H1 (cell line): Measurements from ENCODE around the gene STAG2. TPM values are rescaled to one million over a fixed set of nuclear protein-coding genes. Genes with fewer than 3 reads are reported as not detected.

Experiments
- CTCF ChIA-PET: fragments of 300-600 bp; sonication (Branson Sonifier 250); formaldehyde crosslinking; loops from one replicate; lab custom pipeline; 2021; ENCODE audit not compliant: partially characterized antibody; lab: Charles Lee
- POLR2A ChIA-PET: fragments of 300-600 bp; sonication (Branson Sonifier 250); formaldehyde crosslinking; loops from one replicate; lab custom pipeline; 2021; ENCODE audit warnings: inconsistent platforms; ENCODE audit not compliant: partially characterized antibody; lab: Charles Lee
- DNase-seq, 2 experiments: peaks; one replicate each; pipeline versions ENCODE4 v3.0.0 to v3.0.0-alpha.2; 2010 to 2022; ENCODE audit warnings: low spot score in 2 of 2, low read depth in 1 of 2, mixed read lengths in 1 of 2
- FAIRE-seq: peaks from 2 replicates; lab custom pipeline; 2011; peaks lifted over from hg19 to GRCh38; lab: Jason Lieb, UNC
- H2AFZ ChIP-seq: 2 replicates; pipeline ENCODE4 v1.8.1; 2012; ENCODE audit warnings: low read length, inconsistent platforms
- H2AK5ac ChIP-seq: 2 replicates; pipeline ENCODE4 v1.6.1; 2013; ENCODE audit warnings: low read depth, low read length
- H2BK120ac ChIP-seq: replicated peaks from 2 replicates; pipeline ENCODE3; 2013; ENCODE audit warnings: low read depth, low read length, inconsistent platforms
- H2BK12ac ChIP-seq: 2 replicates; pipeline ENCODE4 v1.6.1; 2013; ENCODE audit warnings: low read depth, low read length
- H2BK15ac ChIP-seq: 2 replicates; pipeline ENCODE4 v1.6.1; 2013; ENCODE audit warnings: low read length
- H2BK20ac ChIP-seq: 2 replicates; pipeline ENCODE4 v1.6.1; 2013; ENCODE audit warnings: low read length
- H2BK5ac ChIP-seq: 2 replicates; pipeline ENCODE4 v1.6.1; 2013; ENCODE audit warnings: low read depth, low read length
- H3K14ac ChIP-seq: 2 replicates; pipeline ENCODE4 v1.6.1; 2013; ENCODE audit warnings: inconsistent platforms; ENCODE audit not compliant: insufficient read length
- H3K18ac ChIP-seq: 2 replicates; pipeline ENCODE4 v1.6.1; 2013; ENCODE audit warnings: low read length; ENCODE audit errors: extremely low read depth
- H3K23ac ChIP-seq: 2 replicates; pipeline ENCODE4 v1.6.1; 2013; ENCODE audit warnings: inconsistent platforms; ENCODE audit not compliant: insufficient read length
- H3K23me2 ChIP-seq: 2 replicates; pipeline ENCODE4 v1.6.1; 2013; ENCODE audit warnings: low read depth, low read length
- H3K27ac ChIP-seq: 2 replicates; pipeline ENCODE4 v1.6.1; 2011; ENCODE audit warnings: low read depth, low read length, inconsistent platforms
- H3K27me3 ChIP-seq, 4 experiments: replicated peaks in 1 of 4; 1 replicate in 1 of 4; 2 replicates in 3 of 4; pipeline versions ENCODE4 v1.6.1 to v1.8.1; 2011 to 2013; ENCODE audit warnings: low read length in 3 of 4, mild to moderate bottlenecking in 3 of 4, inconsistent platforms in 2 of 4, mixed read lengths in 2 of 4, moderate library complexity in 1 of 4; ENCODE audit not compliant: control insufficient read depth in 3 of 4, insufficient read depth in 3 of 4; ENCODE audit errors: extremely low read depth in 1 of 4
- H3K36me3 ChIP-seq, 4 experiments: 2 replicates each; pipeline versions ENCODE4 v1.6.1 to v1.8.1; 2011 to 2013; ENCODE audit warnings: mild to moderate bottlenecking in 4 of 4, low read length in 3 of 4, moderate library complexity in 2 of 4, control low read depth in 1 of 4, inconsistent platforms in 1 of 4; ENCODE audit not compliant: insufficient read depth in 4 of 4, control insufficient read depth in 2 of 4
- H3K4ac ChIP-seq: replicated peaks from 2 replicates; pipeline ENCODE3; 2013; ENCODE audit warnings: low read length, low read depth, mixed read lengths, inconsistent platforms; ENCODE audit not compliant: insufficient read length
- H3K4me1 ChIP-seq, 4 experiments: replicated peaks in 1 of 4; 1 replicate in 1 of 4; 2 replicates in 3 of 4; pipeline versions ENCODE4 v1.6.1 to v1.8.1; 2011 to 2013; ENCODE audit warnings: low read length in 3 of 4, inconsistent platforms in 2 of 4, mixed read lengths in 1 of 4; ENCODE audit not compliant: insufficient read depth in 4 of 4, control insufficient read depth in 3 of 4
- H3K4me2 ChIP-seq, 2 experiments: 2 replicates each; pipeline versions ENCODE4 v1.6.1 to v1.8.1; 2011 to 2013; ENCODE audit warnings: low read depth in 2 of 2, low read length in 2 of 2, control low read depth in 1 of 2, inconsistent platforms in 1 of 2, mild to moderate bottlenecking in 1 of 2; ENCODE audit not compliant: insufficient read depth in 1 of 2
- H3K4me3 ChIP-seq, 4 experiments: fragments of 200-600, 300-600 bp in 1 of 4; sonication (generic), shearing (Covaris generic), sonication (Bioruptor Twin) in 1 of 4; 2 replicates each; pipeline versions ENCODE4 v1.5.1 to v1.8.1; 2011 to 2016; ENCODE audit warnings: low read length in 4 of 4, low read depth in 3 of 4, control low read depth in 2 of 4, inconsistent platforms in 2 of 4, mild to moderate bottlenecking in 2 of 4, mixed read lengths in 1 of 4, moderate library complexity in 1 of 4; ENCODE audit not compliant: insufficient read depth in 2 of 4; ENCODE audit errors: extremely low read depth in 1 of 4
- H3K56ac ChIP-seq: replicated peaks from 2 replicates; pipeline ENCODE3; 2013; ENCODE audit warnings: low read depth, mild to moderate bottlenecking, mixed read lengths, low read length, inconsistent platforms; ENCODE audit not compliant: insufficient read length
- H3K79me1 ChIP-seq: 2 replicates; pipeline ENCODE4 v1.6.1; 2013; ENCODE audit warnings: low read depth, low read length, control low read depth
- H3K79me2 ChIP-seq, 2 experiments: 2 replicates each; pipeline versions ENCODE4 v1.6.1 to v1.8.1; 2012 to 2013; ENCODE audit warnings: low read length in 2 of 2, mild to moderate bottlenecking in 2 of 2, inconsistent platforms in 1 of 2; ENCODE audit not compliant: insufficient read depth in 2 of 2, control insufficient read depth in 1 of 2
- H3K9ac ChIP-seq, 4 experiments: replicated peaks in 1 of 4; 1 replicate in 1 of 4; 2 replicates in 3 of 4; pipeline versions ENCODE4 v1.6.1 to v1.8.1; 2011 to 2013; ENCODE audit warnings: low read depth in 3 of 4, low read length in 3 of 4, control low read depth in 2 of 4, mild to moderate bottlenecking in 2 of 4, moderate library complexity in 2 of 4, inconsistent platforms in 1 of 4; ENCODE audit errors: extremely low read depth in 1 of 4
- H3K9me3 ChIP-seq, 2 experiments: 2 replicates each; pipeline versions ENCODE4 v1.6.1 to v1.8.1; 2012 to 2013; ENCODE audit warnings: mild to moderate bottlenecking in 2 of 2, moderate library complexity in 2 of 2, control low read depth in 1 of 2, inconsistent platforms in 1 of 2, low read depth in 1 of 2, low read length in 1 of 2, mixed read lengths in 1 of 2; ENCODE audit not compliant: insufficient read depth in 2 of 2
- H4K20me1 ChIP-seq, 2 experiments: replicated peaks in 1 of 2; 2 replicates each; pipeline versions ENCODE3 to v1.8.1; 2011 to 2013; ENCODE audit warnings: inconsistent platforms in 2 of 2, low read length in 2 of 2, mild to moderate bottlenecking in 1 of 2; ENCODE audit not compliant: insufficient read depth in 2 of 2, control insufficient read depth in 1 of 2
- H4K5ac ChIP-seq: 2 replicates; pipeline ENCODE4 v1.6.1; 2013; ENCODE audit warnings: low read length, low read depth, mixed read lengths, inconsistent platforms; ENCODE audit not compliant: insufficient read length
- H4K8ac ChIP-seq: 2 replicates; pipeline ENCODE4 v1.8.0; 2013; ENCODE audit warnings: mild to moderate bottlenecking, moderate library complexity, low read length, inconsistent platforms; ENCODE audit not compliant: insufficient read depth; ENCODE audit errors: extremely low read depth
- H4K91ac ChIP-seq: replicated peaks from 2 replicates; pipeline ENCODE3; 2013; ENCODE audit warnings: low read length, mixed read lengths, inconsistent platforms; ENCODE audit not compliant: insufficient read length
- CHD1 ChIP-seq: IDR thresholded peaks from 2 replicates; pipeline ENCODE4 v1.6.1; 2012; ENCODE audit warnings: low read depth, low read length, improper control_type of control experiment
- RNF2 ChIP-seq: fragments of 200-900, 300-1000 bp; sonication (generic); IDR thresholded peaks from 2 replicates; pipeline ENCODE4 v1.7.1; 2016; ENCODE audit warnings: borderline replicate concordance, low read depth, mild to moderate bottlenecking, antibody characterized with exemption, low read length; ENCODE audit not compliant: poor library complexity, severe bottlenecking; ENCODE audit errors: missing control alignments
- SAP30 ChIP-seq: fragments of 300-600 bp; sonication (generic); IDR thresholded peaks from 2 replicates; pipeline ENCODE4 v1.7.1; 2012; ENCODE audit warnings: low read length, moderate library complexity, mild to moderate bottlenecking, inconsistent platforms; ENCODE audit not compliant: insufficient read depth, insufficient replicate concordance
- ZNF274 ChIP-seq: IDR thresholded peaks from 2 replicates; pipeline ENCODE4 v1.7.0; 2012; ENCODE audit warnings: low read length, borderline replicate concordance; ENCODE audit errors: extremely low read depth
- WGBS, 2 experiments: shearing (Covaris generic) in 1 of 2; methylation state at CpG; one replicate each; pipeline versions ENCODE4 v1.1.6 to v1.1.7; 2013 to 2015; ENCODE audit warnings: low lambda C conversion rate in 2 of 2, mixed read lengths in 2 of 2, inconsistent platforms in 1 of 2, low coverage in 1 of 2, missing lambda C conversion rate in 1 of 2; ENCODE audit not compliant: insufficient replicate concordance in 2 of 2, insufficient coverage in 1 of 2, insufficient read length in 1 of 2; ENCODE audit errors: extremely low coverage in 1 of 2, missing lambda C conversion rate in 1 of 2; 5-methylcytosine and 5-hydroxymethylcytosine counted together
- polyA plus RNA-seq, 7 experiments: library from polyadenylated mRNA; depleted of rRNA in 3 of 7; stranded (reverse) in 5 of 7; unstranded in 2 of 7; fragments of >200 nt in 5 of 7; fragments of 200-250 nt in 2 of 7; gene quantifications; 1 replicate in 5 of 7; 2 replicates in 1 of 7; 4 replicates in 1 of 7; pipeline versions ENCODE4 v1.2.1 to v1.2.3, GENCODE V29; 2011 to 2013; ENCODE audit warnings: missing spikeins in 2 of 7, mixed read lengths in 2 of 7
- total RNA-seq: library from RNA; stranded (reverse); fragmentation: NEBNext Ultra II Directional; extraction: Animal tissue kit (Norgen Biotek cat#: 25700); gene quantifications from 2 replicates; pipeline ENCODE4 v1.2.1, GENCODE V29; 2021

Gene STAG2
- total and polyA plus RNA-seq, 2 of the 8 experiments (the other 6 are each of a cell fraction or from before 2014, with no cell fraction given): 20.3 to 94.9 TPM

- TF ChIP-seq ZNF274 (no peak), CHD1 (no peak), RNF2 (no peak), SAP30 (no peak)
- Histone ChIP-seq H3K9me3 (no peaks in the 10 kb centered on the region), H3K4me1 (peaks cover 0 to under 1% (median 0%) of the 10 kb centered on the region in 4 experiments; a peak in 3 of 7 replicates), H2BK5ac (no peak overlapping the region), H2BK120ac (no peak overlapping the region), H2AK5ac (no peak overlapping the region), H2AFZ (no peak overlapping the region), H3K23ac (no peak overlapping the region), H3K27me3 (no peaks in the 10 kb centered on the region), H3K36me3 (no peaks in the 10 kb centered on the region), H3K4ac (no peak overlapping the region), H4K20me1 (peaks cover under 1 to 4% of the 10 kb centered on the region in 2 experiments), H4K91ac (no peak overlapping the region), H3K27ac (no peak overlapping the region), H3K79me2 (peaks cover 2 to 94% of the 10 kb centered on the region in 2 experiments; a peak in 3 of 4 replicates), H3K4me3 (no peak overlapping the region), H2BK12ac (no peak overlapping the region), H3K14ac (no peak overlapping the region), H3K4me2 (no peak overlapping the region), H2BK20ac (no peak overlapping the region), H4K5ac (no peak overlapping the region), H3K23me2 (no peaks in the 10 kb centered on the region), H3K56ac (no peak overlapping the region), H3K79me1 (no peaks in the 10 kb centered on the region), H3K9ac (no peak overlapping the region), H4K8ac (no peak overlapping the region), H2BK15ac (no peak overlapping the region), H3K18ac (no peak overlapping the region)
- ChIA-PET CTCF (interaction anchor here (0.6 kb wide), 1 partner anchor 123 kb away, joined by 3 read pairs; no protein-coding TSS in a partner anchor), POLR2A (interaction anchor here (1.2 to 2.5 kb wide), 2 partner anchors 10 to 11 kb away, joined by 3 to 7 read pairs; no protein-coding TSS in a partner anchor)
- DNase-seq (no peak), FAIRE-seq (no peak)
- WGBS, 2 experiments: 93% methylated on average over 2 of the region's 3 CpGs; no CpG with 5 or more reads in 1 of the 2 experiments
Observed at GRCh38 chrX:123973921-123974320, 12.4 kb downstream of the STAG2 start.
